Measurements from ENCODE around the gene MAML3.

DNA sequence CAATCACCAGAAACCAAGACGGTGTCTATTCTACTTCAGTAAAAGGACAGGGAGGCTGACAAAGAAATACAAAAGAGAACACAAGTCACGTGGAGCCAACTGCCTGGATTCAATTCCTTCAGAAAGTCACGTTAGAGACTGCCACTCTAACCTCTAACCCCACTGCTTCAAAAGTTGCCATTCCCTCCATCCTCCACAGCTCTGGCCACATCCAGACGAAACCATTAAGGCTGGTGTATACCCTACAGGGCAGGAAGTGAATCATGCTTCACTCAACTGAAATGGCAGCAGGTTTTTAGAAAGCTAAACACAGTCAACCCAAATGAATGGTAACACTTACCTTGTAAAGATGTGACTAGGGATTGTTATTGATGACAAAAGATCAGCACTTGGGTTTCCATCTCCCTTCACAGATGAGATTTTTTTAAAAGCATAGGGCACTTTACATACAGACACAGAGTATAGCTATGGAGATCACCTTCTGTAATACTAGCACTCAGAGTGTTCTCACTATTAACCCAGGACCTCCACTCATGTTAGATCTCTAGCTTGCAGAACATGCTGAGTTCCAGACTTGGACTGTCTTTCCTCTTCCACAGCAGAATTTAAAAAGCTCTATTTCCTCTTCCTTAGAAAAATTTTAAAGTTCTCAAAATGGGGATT, 37.4 kb downstream of the MAML3 start:
- TF ChIP-seq, protein P1, sequence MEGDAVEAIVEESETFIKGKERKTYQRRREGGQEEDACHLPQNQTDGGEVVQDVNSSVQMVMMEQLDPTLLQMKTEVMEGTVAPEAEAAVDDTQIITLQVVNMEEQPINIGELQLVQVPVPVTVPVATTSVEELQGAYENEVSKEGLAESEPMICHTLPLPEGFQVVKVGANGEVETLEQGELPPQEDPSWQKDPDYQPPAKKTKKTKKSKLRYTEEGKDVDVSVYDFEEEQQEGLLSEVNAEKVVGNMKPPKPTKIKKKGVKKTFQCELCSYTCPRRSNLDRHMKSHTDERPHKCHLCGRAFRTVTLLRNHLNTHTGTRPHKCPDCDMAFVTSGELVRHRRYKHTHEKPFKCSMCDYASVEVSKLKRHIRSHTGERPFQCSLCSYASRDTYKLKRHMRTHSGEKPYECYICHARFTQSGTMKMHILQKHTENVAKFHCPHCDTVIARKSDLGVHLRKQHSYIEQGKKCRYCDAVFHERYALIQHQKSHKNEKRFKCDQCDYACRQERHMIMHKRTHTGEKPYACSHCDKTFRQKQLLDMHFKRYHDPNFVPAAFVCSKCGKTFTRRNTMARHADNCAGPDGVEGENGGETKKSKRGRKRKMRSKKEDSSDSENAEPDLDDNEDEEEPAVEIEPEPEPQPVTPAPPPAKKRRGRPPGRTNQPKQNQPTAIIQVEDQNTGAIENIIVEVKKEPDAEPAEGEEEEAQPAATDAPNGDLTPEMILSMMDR (IDR thresholded peaks at IDR 0.05; ENCODE audit: insufficient read depth, low read length): no peak
- TF ChIP-seq POLR2AphosphoS5 (IDR thresholded peaks at IDR 0.05; ENCODE audit: low read depth): no peak
- TF ChIP-seq, protein P2, sequence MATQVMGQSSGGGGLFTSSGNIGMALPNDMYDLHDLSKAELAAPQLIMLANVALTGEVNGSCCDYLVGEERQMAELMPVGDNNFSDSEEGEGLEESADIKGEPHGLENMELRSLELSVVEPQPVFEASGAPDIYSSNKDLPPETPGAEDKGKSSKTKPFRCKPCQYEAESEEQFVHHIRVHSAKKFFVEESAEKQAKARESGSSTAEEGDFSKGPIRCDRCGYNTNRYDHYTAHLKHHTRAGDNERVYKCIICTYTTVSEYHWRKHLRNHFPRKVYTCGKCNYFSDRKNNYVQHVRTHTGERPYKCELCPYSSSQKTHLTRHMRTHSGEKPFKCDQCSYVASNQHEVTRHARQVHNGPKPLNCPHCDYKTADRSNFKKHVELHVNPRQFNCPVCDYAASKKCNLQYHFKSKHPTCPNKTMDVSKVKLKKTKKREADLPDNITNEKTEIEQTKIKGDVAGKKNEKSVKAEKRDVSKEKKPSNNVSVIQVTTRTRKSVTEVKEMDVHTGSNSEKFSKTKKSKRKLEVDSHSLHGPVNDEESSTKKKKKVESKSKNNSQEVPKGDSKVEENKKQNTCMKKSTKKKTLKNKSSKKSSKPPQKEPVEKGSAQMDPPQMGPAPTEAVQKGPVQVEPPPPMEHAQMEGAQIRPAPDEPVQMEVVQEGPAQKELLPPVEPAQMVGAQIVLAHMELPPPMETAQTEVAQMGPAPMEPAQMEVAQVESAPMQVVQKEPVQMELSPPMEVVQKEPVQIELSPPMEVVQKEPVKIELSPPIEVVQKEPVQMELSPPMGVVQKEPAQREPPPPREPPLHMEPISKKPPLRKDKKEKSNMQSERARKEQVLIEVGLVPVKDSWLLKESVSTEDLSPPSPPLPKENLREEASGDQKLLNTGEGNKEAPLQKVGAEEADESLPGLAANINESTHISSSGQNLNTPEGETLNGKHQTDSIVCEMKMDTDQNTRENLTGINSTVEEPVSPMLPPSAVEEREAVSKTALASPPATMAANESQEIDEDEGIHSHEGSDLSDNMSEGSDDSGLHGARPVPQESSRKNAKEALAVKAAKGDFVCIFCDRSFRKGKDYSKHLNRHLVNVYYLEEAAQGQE (IDR thresholded peaks at IDR 0.05; ENCODE audit: insufficient replicate concordance, low read depth): no peak

Data from HL-60 (cell line).